ENCODE data around the gene SDF4.
"Not testable (repeated sequence)": the region's sequence is repeated elsewhere in the genome, so short reads cannot be mapped to it uniquely, and the experiment has no call there.

The SDF4 gene

GRCh38 chr1:1259540-1259939, 27.7 kb upstream of the SDF4 start:
- no peak for DNase-seq

- DNase-seq, result no peak
These were observed 27.3 kb upstream of the SDF4 start for GRCh38 chr1:1259119-1259488.

- DNase-seq, result no peak
These were observed 25.4 kb upstream of the SDF4 start for GRCh38 chr1:1256956-1257871.

- no peak for DNase-seq
These were observed 23.8 kb upstream of the SDF4 start for GRCh38 chr1:1255611-1256010.

GRCh38 chr1:1255078-1255477, 23.3 kb upstream of the SDF4 start:
- DNase-seq, result no peak

GRCh38 chr1:1254667-1254998, 22.8 kb upstream of the SDF4 start:
- DNase-seq, result no peak

- no peak for DNase-seq
These were observed 22.3 kb upstream of the SDF4 start for GRCh38 chr1:1253972-1254666.

GRCh38 chr1:1253314-1253713, 21.5 kb upstream of the SDF4 start:
- DNase-seq, result no peak

- no peak for DNase-seq
These were observed 19.0 kb upstream of the SDF4 start for GRCh38 chr1:1250786-1251284.

GRCh38 chr1:1248009-1248913, 16.5 kb upstream of the SDF4 start:
- DNase-seq, result not testable (repeated sequence)

GRCh38 chr1:1247341-1247913, 15.6 kb upstream of the SDF4 start:
- no peak for DNase-seq

- DNase-seq, result no peak
These were observed 15.0 kb upstream of the SDF4 start, which contains the start of gene C1QTNF12 for GRCh38 chr1:1246577-1247340. C1QTNF12 (minus strand) TSS chr1:1246722; CDS start chr1:1246690, 32 bp downstream.

GRCh38 chr1:1245817-1246576, 14.2 kb upstream of the SDF4 start:
- DNase-seq, result no peak

GRCh38 chr1:1245178-1245816, 13.5 kb upstream of the SDF4 start:
- DNase-seq, result no peak

- DNase-seq, result no peak
These were observed 12.5 kb upstream of the SDF4 start for GRCh38 chr1:1244192-1244811.

- no peak for DNase-seq
These were observed 12.0 kb upstream of the SDF4 start for GRCh38 chr1:1243807-1244191.

- DNase-seq, result no peak
These were observed 11.5 kb upstream of the SDF4 start for GRCh38 chr1:1243266-1243660.

GRCh38 chr1:1242461-1243265, 10.9 kb upstream of the SDF4 start:
- no peak for DNase-seq

GRCh38 chr1:1241588-1242219, 9.9 kb upstream of the SDF4 start:
- no peak for DNase-seq

All from KG1 (cell line).